GM23248 (cell line): ENCODE results near the gene SLC9C1. TPM values are rescaled to one million over a fixed set of nuclear protein-coding genes. Genes with fewer than 3 reads are reported as not detected.
"Not testable (repeated sequence)": the region's sequence is repeated elsewhere in the genome, so short reads cannot be mapped to it uniquely, and the experiment has no call there.

Experiments
- DNase-seq: peaks from one replicate; pipeline ENCODE4 v3.0.0-alpha.2; 2015
- H2AFZ ChIP-seq: fragments of 200-600 bp; sonication (generic); 2 replicates; pipeline ENCODE4 v1.6.1; 2016; ENCODE audit warnings: antibody characterized with exemption
- H3F3A ChIP-seq: fragments of 200-600 bp; sonication (generic); 2 replicates; pipeline ENCODE4 v1.6.1; 2016; ENCODE audit warnings: mild to moderate bottlenecking, antibody characterized with exemption, mixed run types; ENCODE audit not compliant: insufficient read depth
- H3K27ac ChIP-seq: fragments of 200-600 bp; sonication (generic); 2 replicates; pipeline ENCODE4 v1.5.1; 2016; ENCODE audit warnings: mild to moderate bottlenecking
- H3K27me3 ChIP-seq: fragments of 200-600 bp; sonication (generic); replicated peaks from 2 replicates; pipeline ENCODE4 v1.6.1; 2016; ENCODE audit warnings: mild to moderate bottlenecking; ENCODE audit not compliant: insufficient read depth
- H3K36me3 ChIP-seq: fragments of 200-600 bp; sonication (generic); 2 replicates; pipeline ENCODE4 v1.6.1; 2016; ENCODE audit warnings: low read depth, mild to moderate bottlenecking
- H3K4me1 ChIP-seq: fragments of 200-600 bp; sonication (generic); 2 replicates; pipeline ENCODE4 v1.6.1; 2016; ENCODE audit warnings: mild to moderate bottlenecking; ENCODE audit not compliant: insufficient read depth
- H3K4me2 ChIP-seq: fragments of 200-600 bp; sonication (generic); one replicate; pipeline ENCODE4 v1.6.1; 2016; ENCODE audit warnings: mild to moderate bottlenecking; ENCODE audit not compliant: unreplicated experiment
- H3K4me3 ChIP-seq: fragments of 200-600 bp; sonication (generic); 2 replicates; pipeline ENCODE4 v1.5.1; 2016; ENCODE audit warnings: mild to moderate bottlenecking
- H3K79me2 ChIP-seq: fragments of 200-600 bp; sonication (generic); 2 replicates; pipeline ENCODE4 v1.6.1; 2016; ENCODE audit warnings: mild to moderate bottlenecking; ENCODE audit not compliant: insufficient read depth
- H3K9ac ChIP-seq: fragments of 200-600 bp; sonication (generic); 2 replicates; pipeline ENCODE4 v1.6.1; 2016; ENCODE audit warnings: mild to moderate bottlenecking
- H3K9me2 ChIP-seq: fragments of 200-600 bp; sonication (generic); 2 replicates; pipeline ENCODE4 v1.6.1; 2016; ENCODE audit warnings: mixed run types, mild to moderate bottlenecking, moderate library complexity; ENCODE audit not compliant: insufficient read depth
- H3K9me3 ChIP-seq: fragments of 200-600 bp; sonication (generic); one replicate; pipeline ENCODE4 v1.6.1; 2017; ENCODE audit warnings: low read depth
- H4K20me1 ChIP-seq: fragments of 200-600 bp; sonication (generic); 2 replicates; pipeline ENCODE4 v1.6.0; 2016; ENCODE audit not compliant: insufficient read depth
- EZH2 ChIP-seq: fragments of 200-600 bp; sonication (generic); IDR thresholded peaks from 2 replicates; pipeline ENCODE4 v1.6.1; 2018; ENCODE audit warnings: antibody characterized with exemption, mild to moderate bottlenecking; ENCODE audit not compliant: insufficient read depth, poor library complexity, severe bottlenecking
- EZH2phosphoT487 ChIP-seq: fragments of 200-600 bp; sonication (generic); IDR thresholded peaks from 2 replicates; pipeline ENCODE4 v1.6.1; 2018; ENCODE audit warnings: antibody characterized with exemption, moderate library complexity, mild to moderate bottlenecking, low read depth; ENCODE audit not compliant: insufficient read depth
- WGBS, 2 experiments: methylation state at CpG; one replicate each; pipeline ENCODE4 v1.1.6; 2015 to 2017; ENCODE audit warnings: low lambda C conversion rate in 2 of 2, low coverage in 1 of 2; ENCODE audit errors: missing lambda C conversion rate in 2 of 2; 5-methylcytosine and 5-hydroxymethylcytosine counted together
- in situ Hi-C: fragments of 300-500 bp; cut with MboI; formaldehyde crosslinking; loops from 2 replicates; pipeline ENCODE4 v1.15.0; 2020
- polyA plus RNA-seq: library from polyadenylated mRNA; unstranded; fragments of >200 nt; fragmentation: Nextera tagmentation; extraction: Ambion mirVana; gene quantifications from 2 replicates; pipeline ENCODE4 v1.2.1, GENCODE V29; 2016
- total RNA-seq: library from RNA; depleted of rRNA; stranded (reverse); fragments of >200 nt; shearing (Covaris generic); gene quantifications from 2 replicates; pipeline ENCODE4 v1.2.3, GENCODE V29; 2014

Gene SLC9C1
- total and polyA plus RNA-seq, 2 experiments from 2014 or later, result not detected

DNA sequence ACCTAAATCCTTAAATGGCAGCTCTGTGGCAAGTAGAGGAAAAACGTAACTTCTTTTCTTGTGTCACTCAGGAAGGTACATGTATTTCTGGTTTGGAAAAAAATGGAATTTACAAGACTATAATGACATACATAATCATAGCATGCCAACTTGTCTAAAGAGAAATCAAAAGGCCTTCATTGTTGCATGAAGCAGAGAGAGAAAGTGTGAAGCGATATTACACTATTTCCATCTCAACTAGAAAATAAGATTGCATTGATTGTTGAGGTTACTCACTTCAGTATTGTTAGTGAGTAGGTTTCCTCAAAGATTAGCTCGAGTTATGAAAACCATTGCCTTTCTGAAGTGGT is 93.7 kb downstream of the SLC9C1 start:
- WGBS, 2 experiments, result 40 to 52% methylated on average over 3 of the region's 3 CpGs
- Histone ChIP-seq H3K79me2 (no peaks in the 10 kb centered on the region), H3F3A (no peaks in the 10 kb centered on the region), H3K4me2 (no peak overlapping the region), H3K4me1 (no peaks in the 10 kb centered on the region), H3K27ac (no peak overlapping the region), H3K27me3 (no peaks in the 10 kb centered on the region), H3K9ac (no peak overlapping the region), H3K9me3 (no peaks in the 10 kb centered on the region), H3K9me2 (no peaks in the 10 kb centered on the region), H2AFZ (no peak overlapping the region), H4K20me1 (no peaks in the 10 kb centered on the region), H3K36me3 (no peaks in the 10 kb centered on the region), H3K4me3 (no peak overlapping the region)
- in situ Hi-C loops, result no loop called here
- DNase-seq, result no peak
- no peak for TF ChIP-seq EZH2
- TF ChIP-seq EZH2phosphoT487, result no peak

GRCh38 chr3:112199622-112200316 is 94.2 kb downstream of the SLC9C1 start:
- Histone ChIP-seq H3K4me3 (no peak overlapping the region), H4K20me1 (no peaks in the 10 kb centered on the region), H3K9me2 (no peaks in the 10 kb centered on the region), H2AFZ (no peak overlapping the region), H3K4me1 (no peaks in the 10 kb centered on the region), H3K9ac (no peak overlapping the region), H3K4me2 (no peak overlapping the region), H3K9me3 (no peaks in the 10 kb centered on the region), H3K79me2 (no peaks in the 10 kb centered on the region), H3K36me3 (no peaks in the 10 kb centered on the region), H3K27me3 (no peaks in the 10 kb centered on the region), H3F3A (no peaks in the 10 kb centered on the region), H3K27ac (no peak overlapping the region)
- DNase-seq, result peak; percentile 54
- 32 to 33% methylated on average over 5 of the region's 5 CpGs for WGBS, 2 experiments
- in situ Hi-C loops, result no loop called here
- TF ChIP-seq EZH2phosphoT487, result no peak

DNA sequence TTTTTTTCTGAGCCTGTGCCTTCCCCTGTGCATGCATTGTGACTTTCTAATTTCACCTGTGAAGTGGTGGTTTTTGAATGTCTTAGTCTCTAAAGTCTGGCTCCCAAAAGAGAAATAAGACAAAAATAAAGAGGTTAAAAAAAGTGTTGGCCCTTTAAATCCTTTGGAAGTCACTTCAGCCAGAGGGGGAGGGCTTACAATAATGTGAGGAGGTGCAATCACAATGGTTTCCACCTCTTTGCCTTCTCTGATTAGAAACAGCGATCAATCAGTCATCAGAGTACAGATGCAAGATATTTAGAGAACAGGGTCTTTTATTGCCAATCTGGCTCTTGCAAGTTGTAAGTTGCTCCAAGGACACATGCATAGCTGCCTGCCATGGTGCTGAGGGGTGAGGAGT is 96.9 kb downstream of the SLC9C1 start:
- no peaks in the 10 kb centered on the region for H3F3A ChIP-seq
- H2AFZ ChIP-seq, result no peak overlapping the region
- 50 to 56% methylated on average over 1 of the region's 1 CpG for WGBS, 2 experiments
- H4K20me1 ChIP-seq, result no peaks in the 10 kb centered on the region
- no peaks in the 10 kb centered on the region for H3K4me1 ChIP-seq
- no peak overlapping the region for H3K9ac ChIP-seq
- H3K27me3 ChIP-seq, result no peaks in the 10 kb centered on the region
- no peaks in the 10 kb centered on the region for H3K36me3 ChIP-seq
- no peak overlapping the region for H3K4me3 ChIP-seq
- in situ Hi-C loops, result no loop called here
- no peak overlapping the region for H3K4me2 ChIP-seq
- no peaks in the 10 kb centered on the region for H3K79me2 ChIP-seq
- H3K9me3 ChIP-seq, result no peaks in the 10 kb centered on the region
- TF ChIP-seq EZH2phosphoT487 (no peak), EZH2 (no peak)
- no peaks in the 10 kb centered on the region for H3K9me2 ChIP-seq
- no peak overlapping the region for H3K27ac ChIP-seq
- DNase-seq, result no peak

- no peaks in the 10 kb centered on the region for H3K27me3 ChIP-seq
- 33 to 35% methylated on average over 1 of the region's 1 CpG for WGBS, 2 experiments
- H3K4me2 ChIP-seq, result no peak overlapping the region
- no peaks in the 10 kb centered on the region for H3F3A ChIP-seq
- H3K4me3 ChIP-seq, result no peak overlapping the region
- in situ Hi-C loops, result no loop called here
- H3K27ac ChIP-seq, result no peak overlapping the region
- H3K36me3 ChIP-seq, result no peaks in the 10 kb centered on the region
- TF ChIP-seq EZH2phosphoT487, result no peak
- no peak for TF ChIP-seq EZH2
- H3K9ac ChIP-seq, result no peak overlapping the region
- no peak for DNase-seq
- no peaks in the 10 kb centered on the region for H4K20me1 ChIP-seq
- no peaks in the 10 kb centered on the region for H3K9me3 ChIP-seq
- no peaks in the 10 kb centered on the region for H3K4me1 ChIP-seq
- H3K9me2 ChIP-seq, result no peaks in the 10 kb centered on the region
- no peak overlapping the region for H2AFZ ChIP-seq
- no peaks in the 10 kb centered on the region for H3K79me2 ChIP-seq
Observed at GRCh38 chr3:112187300-112187699, 106.7 kb downstream of the SLC9C1 start.

DNA sequence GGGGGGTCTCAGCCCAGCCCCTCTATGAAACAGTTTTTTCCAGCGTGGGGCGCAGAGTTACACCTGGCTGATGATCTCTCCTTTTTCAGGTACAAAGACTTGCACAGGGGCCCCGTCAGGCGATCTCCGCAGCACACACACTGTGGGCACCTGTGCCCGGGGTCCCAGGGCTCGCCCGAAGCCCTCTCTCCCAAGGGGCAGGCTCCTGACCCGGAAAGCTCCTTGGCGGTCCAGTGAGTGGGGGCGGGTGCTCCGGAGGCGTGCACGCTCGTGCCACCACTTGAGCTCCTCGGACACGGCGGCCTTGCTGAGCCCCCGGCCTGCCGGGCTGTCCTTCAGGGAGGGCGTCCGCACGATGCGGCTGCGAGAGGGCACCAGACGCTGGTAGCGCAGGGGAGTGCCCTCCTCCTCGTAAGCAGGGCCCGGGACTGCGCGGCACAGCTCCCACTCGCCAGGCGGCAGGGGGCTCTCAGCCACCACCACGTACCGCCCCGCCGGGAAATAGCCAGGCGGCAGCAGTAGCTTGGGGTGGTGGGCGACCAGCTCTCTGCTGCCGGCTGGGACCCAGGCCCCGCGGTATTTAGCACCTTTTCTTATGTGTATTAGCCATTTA is 108.5 kb downstream of the SLC9C1 start:
- H3K4me3 ChIP-seq, H3K4me1 ChIP-seq, H3K27me3 ChIP-seq, H3F3A ChIP-seq, H3K9me3 ChIP-seq, H3K79me2 ChIP-seq, in situ Hi-C loops, H3K36me3 ChIP-seq, H4K20me1 ChIP-seq, H3K9ac ChIP-seq, H3K27ac ChIP-seq, H3K9me2 ChIP-seq: not testable (repeated sequence)
- Histone ChIP-seq H2AFZ (peak overlapping the region; percentile 44), H3K4me2 (peak overlapping the region; percentile 28)
- DNase-seq, result peak; percentile 15
- 14 to 17% methylated on average over 12 to 17 of the region's 42 CpGs for WGBS, 2 experiments
